Measurements from ENCODE around the gene DDX46. TPM values are rescaled to one million over a fixed set of nuclear protein-coding genes. Genes with fewer than 3 reads are reported as not detected.

The DDX46 gene
- total and polyA plus RNA-seq, 2 of the 8 experiments (the other 6 are each of a cell fraction or from before 2014, with no cell fraction given) = 22.6 to 110 TPM

DNA sequence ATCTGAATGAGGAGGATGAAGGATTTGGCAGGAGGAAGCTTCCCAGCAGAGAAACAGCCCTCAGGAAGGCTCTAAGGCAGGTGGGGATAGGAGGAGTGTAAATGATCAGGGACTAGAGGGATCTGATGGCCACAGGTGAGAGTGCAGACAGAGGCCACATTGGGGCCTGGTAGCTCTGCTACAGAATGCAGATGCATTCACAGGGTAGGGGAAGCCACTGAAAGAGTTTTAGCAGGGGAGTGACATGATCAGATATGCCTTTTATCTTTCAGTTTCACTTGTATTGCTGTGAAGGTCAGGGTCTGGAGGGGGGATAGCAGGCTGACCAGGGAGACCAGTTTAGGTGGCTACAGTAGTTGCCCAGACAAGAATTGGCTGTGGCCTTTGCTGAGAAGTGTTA, 118.6 kb downstream of the DDX46 start (continued):
- TF ChIP-seq, protein P1, sequence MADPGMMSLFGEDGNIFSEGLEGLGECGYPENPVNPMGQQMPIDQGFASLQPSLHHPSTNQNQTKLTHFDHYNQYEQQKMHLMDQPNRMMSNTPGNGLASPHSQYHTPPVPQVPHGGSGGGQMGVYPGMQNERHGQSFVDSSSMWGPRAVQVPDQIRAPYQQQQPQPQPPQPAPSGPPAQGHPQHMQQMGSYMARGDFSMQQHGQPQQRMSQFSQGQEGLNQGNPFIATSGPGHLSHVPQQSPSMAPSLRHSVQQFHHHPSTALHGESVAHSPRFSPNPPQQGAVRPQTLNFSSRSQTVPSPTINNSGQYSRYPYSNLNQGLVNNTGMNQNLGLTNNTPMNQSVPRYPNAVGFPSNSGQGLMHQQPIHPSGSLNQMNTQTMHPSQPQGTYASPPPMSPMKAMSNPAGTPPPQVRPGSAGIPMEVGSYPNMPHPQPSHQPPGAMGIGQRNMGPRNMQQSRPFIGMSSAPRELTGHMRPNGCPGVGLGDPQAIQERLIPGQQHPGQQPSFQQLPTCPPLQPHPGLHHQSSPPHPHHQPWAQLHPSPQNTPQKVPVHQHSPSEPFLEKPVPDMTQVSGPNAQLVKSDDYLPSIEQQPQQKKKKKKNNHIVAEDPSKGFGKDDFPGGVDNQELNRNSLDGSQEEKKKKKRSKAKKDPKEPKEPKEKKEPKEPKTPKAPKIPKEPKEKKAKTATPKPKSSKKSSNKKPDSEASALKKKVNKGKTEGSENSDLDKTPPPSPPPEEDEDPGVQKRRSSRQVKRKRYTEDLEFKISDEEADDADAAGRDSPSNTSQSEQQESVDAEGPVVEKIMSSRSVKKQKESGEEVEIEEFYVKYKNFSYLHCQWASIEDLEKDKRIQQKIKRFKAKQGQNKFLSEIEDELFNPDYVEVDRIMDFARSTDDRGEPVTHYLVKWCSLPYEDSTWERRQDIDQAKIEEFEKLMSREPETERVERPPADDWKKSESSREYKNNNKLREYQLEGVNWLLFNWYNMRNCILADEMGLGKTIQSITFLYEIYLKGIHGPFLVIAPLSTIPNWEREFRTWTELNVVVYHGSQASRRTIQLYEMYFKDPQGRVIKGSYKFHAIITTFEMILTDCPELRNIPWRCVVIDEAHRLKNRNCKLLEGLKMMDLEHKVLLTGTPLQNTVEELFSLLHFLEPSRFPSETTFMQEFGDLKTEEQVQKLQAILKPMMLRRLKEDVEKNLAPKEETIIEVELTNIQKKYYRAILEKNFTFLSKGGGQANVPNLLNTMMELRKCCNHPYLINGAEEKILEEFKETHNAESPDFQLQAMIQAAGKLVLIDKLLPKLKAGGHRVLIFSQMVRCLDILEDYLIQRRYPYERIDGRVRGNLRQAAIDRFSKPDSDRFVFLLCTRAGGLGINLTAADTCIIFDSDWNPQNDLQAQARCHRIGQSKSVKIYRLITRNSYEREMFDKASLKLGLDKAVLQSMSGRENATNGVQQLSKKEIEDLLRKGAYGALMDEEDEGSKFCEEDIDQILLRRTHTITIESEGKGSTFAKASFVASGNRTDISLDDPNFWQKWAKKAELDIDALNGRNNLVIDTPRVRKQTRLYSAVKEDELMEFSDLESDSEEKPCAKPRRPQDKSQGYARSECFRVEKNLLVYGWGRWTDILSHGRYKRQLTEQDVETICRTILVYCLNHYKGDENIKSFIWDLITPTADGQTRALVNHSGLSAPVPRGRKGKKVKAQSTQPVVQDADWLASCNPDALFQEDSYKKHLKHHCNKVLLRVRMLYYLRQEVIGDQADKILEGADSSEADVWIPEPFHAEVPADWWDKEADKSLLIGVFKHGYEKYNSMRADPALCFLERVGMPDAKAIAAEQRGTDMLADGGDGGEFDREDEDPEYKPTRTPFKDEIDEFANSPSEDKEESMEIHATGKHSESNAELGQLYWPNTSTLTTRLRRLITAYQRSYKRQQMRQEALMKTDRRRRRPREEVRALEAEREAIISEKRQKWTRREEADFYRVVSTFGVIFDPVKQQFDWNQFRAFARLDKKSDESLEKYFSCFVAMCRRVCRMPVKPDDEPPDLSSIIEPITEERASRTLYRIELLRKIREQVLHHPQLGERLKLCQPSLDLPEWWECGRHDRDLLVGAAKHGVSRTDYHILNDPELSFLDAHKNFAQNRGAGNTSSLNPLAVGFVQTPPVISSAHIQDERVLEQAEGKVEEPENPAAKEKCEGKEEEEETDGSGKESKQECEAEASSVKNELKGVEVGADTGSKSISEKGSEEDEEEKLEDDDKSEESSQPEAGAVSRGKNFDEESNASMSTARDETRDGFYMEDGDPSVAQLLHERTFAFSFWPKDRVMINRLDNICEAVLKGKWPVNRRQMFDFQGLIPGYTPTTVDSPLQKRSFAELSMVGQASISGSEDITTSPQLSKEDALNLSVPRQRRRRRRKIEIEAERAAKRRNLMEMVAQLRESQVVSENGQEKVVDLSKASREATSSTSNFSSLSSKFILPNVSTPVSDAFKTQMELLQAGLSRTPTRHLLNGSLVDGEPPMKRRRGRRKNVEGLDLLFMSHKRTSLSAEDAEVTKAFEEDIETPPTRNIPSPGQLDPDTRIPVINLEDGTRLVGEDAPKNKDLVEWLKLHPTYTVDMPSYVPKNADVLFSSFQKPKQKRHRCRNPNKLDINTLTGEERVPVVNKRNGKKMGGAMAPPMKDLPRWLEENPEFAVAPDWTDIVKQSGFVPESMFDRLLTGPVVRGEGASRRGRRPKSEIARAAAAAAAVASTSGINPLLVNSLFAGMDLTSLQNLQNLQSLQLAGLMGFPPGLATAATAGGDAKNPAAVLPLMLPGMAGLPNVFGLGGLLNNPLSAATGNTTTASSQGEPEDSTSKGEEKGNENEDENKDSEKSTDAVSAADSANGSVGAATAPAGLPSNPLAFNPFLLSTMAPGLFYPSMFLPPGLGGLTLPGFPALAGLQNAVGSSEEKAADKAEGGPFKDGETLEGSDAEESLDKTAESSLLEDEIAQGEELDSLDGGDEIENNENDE (IDR thresholded peaks at IDR 0.05; ENCODE audit: insufficient replicate concordance, low read length) = no peak
- TF ChIP-seq, protein P2, sequence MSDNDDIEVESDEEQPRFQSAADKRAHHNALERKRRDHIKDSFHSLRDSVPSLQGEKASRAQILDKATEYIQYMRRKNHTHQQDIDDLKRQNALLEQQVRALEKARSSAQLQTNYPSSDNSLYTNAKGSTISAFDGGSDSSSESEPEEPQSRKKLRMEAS (IDR thresholded peaks at IDR 0.05) = no peak
- TF ChIP-seq BACH1 (IDR thresholded peaks at IDR 0.05; ENCODE audit: low read length) (no peak), KDM1A (IDR thresholded peaks at IDR 0.05; ENCODE audit: borderline replicate concordance, low read length) (no peak), YY1 (IDR thresholded peaks at IDR 0.05; ENCODE audit: low read depth, low read length) (no peak), TAF1 (IDR thresholded peaks at IDR 0.05; ENCODE audit: low read depth, low read length) (no peak), RXRA (IDR thresholded peaks at IDR 0.05; ENCODE audit: insufficient read depth, low read depth, low read length) (no peak), ZNF274 (IDR thresholded peaks at IDR 0.05; ENCODE audit: borderline replicate concordance, extremely low read depth, low read length) (no peak), RBBP5 (IDR thresholded peaks at IDR 0.05; ENCODE audit: borderline replicate concordance, low read depth, low read length) (no peak), BRCA1 (IDR thresholded peaks at IDR 0.05; ENCODE audit: low read depth, low read length) (no peak), JUND (IDR thresholded peaks at IDR 0.05; ENCODE audit: low read length) (no peak)
- TF ChIP-seq, protein P3, sequence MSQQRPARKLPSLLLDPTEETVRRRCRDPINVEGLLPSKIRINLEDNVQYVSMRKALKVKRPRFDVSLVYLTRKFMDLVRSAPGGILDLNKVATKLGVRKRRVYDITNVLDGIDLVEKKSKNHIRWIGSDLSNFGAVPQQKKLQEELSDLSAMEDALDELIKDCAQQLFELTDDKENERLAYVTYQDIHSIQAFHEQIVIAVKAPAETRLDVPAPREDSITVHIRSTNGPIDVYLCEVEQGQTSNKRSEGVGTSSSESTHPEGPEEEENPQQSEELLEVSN (IDR thresholded peaks at IDR 0.05) = no peak
